GM19328 (cell line): ENCODE results near the gene MCUR1.
"Not testable (repeated sequence)": the region's sequence is repeated elsewhere in the genome, so short reads cannot be mapped to it uniquely, and the experiment has no call there.

Source experiments
- ATAC-seq: cut with Tn5 transposase; IDR thresholded peaks from one replicate; pipeline ENCODE4 v1.9.1; 2021; ENCODE audit warnings: mild to moderate bottlenecking, moderate library complexity; ENCODE audit not compliant: unreplicated experiment

The MCUR1 gene

GRCh38 chr6:13828656-13829301 lies 14.4 kb upstream of the MCUR1 start:
- ATAC-seq, result not testable (repeated sequence)

- ATAC-seq, result no peak
Measured at GRCh38 chr6:13827032-13827431, 12.7 kb upstream of the MCUR1 start.

- ATAC-seq, result no peak
Measured at GRCh38 chr6:13825871-13826270, 11.5 kb upstream of the MCUR1 start.

- no peak for ATAC-seq
Measured at GRCh38 chr6:13818341-13818740, 4.0 kb upstream of the MCUR1 start.

- ATAC-seq, result no peak
Measured at GRCh38 chr6:13814938-13815575, 700 bp upstream of the MCUR1 start.

GRCh38 chr6:13813621-13814175 lies 659 bp downstream of the MCUR1 start:
- peak; percentile 41 for ATAC-seq

GRCh38 chr6:13813026-13813425 lies 1.3 kb downstream of the MCUR1 start:
- no peak for ATAC-seq

- ATAC-seq, result no peak
Measured at GRCh38 chr6:13812359-13812642, 2.1 kb downstream of the MCUR1 start.

GRCh38 chr6:13811627-13812358 lies 2.6 kb downstream of the MCUR1 start:
- ATAC-seq, result no peak

GRCh38 chr6:13810688-13811446 lies 3.5 kb downstream of the MCUR1 start:
- ATAC-seq, result no peak

GRCh38 chr6:13808801-13809200 lies 5.6 kb downstream of the MCUR1 start:
- no peak for ATAC-seq

- ATAC-seq, result no peak
Measured at GRCh38 chr6:13807696-13808095, 6.7 kb downstream of the MCUR1 start.

GRCh38 chr6:13803581-13803980 lies 10.8 kb downstream of the MCUR1 start:
- ATAC-seq, result no peak

- no peak for ATAC-seq
Measured at GRCh38 chr6:13800615-13801014, 13.7 kb downstream of the MCUR1 start.

GRCh38 chr6:13796781-13797180 lies 17.6 kb downstream of the MCUR1 start:
- ATAC-seq, result no peak

- no peak for ATAC-seq
Measured at GRCh38 chr6:13795041-13795750, 19.2 kb downstream of the MCUR1 start.

GRCh38 chr6:13794184-13794583 lies 20.2 kb downstream of the MCUR1 start:
- no peak for ATAC-seq

- no peak for ATAC-seq
Measured at GRCh38 chr6:13789746-13790145, 24.6 kb downstream of the MCUR1 start.

GRCh38 chr6:13788820-13789219 lies 25.5 kb downstream of the MCUR1 start:
- no peak for ATAC-seq

- ATAC-seq, result no peak
Measured at GRCh38 chr6:13787137-13787536, 27.2 kb downstream of the MCUR1 start.

GRCh38 chr6:13780162-13780561 lies 34.2 kb downstream of the MCUR1 start:
- ATAC-seq, result not testable (repeated sequence)
